Psoas muscle (tissue), 8 donors: Measurements from ENCODE around the gene H2AZ2. TPM values are rescaled to one million over a fixed set of nuclear protein-coding genes. Genes with fewer than 3 reads are reported as not detected.

Experiments
- ATAC-seq, 4 donors: fragments of 200-7000 bp; cut with Tn5 transposase; one replicate each; pipeline ENCODE4 v1.9.1; 2020; ENCODE audit warnings: moderate library complexity in 3 of 4, mild to moderate bottlenecking in 2 of 4
- DNase-seq, 2 donors: peaks; one replicate each; pipeline ENCODE4 v3.0.0-alpha.2; 2020
- H3K27ac ChIP-seq: fragments of 200-600 bp; one replicate; pipeline ENCODE4 v1.8.0; 2022
- H3K27me3 ChIP-seq, 3 donors: fragments of 200-600 bp in 1 of 3; one replicate each; pipeline versions ENCODE4 v1.6.1 to v1.8.0; 2013 to 2022; ENCODE audit warnings: low read length in 2 of 3, mild to moderate bottlenecking in 2 of 3, moderate library complexity in 1 of 3; ENCODE audit not compliant: insufficient read depth in 3 of 3
- H3K36me3 ChIP-seq, 2 donors: fragments of 200-600 bp in 1 of 2; one replicate each; pipeline versions ENCODE4 v1.6.1 to v1.8.0; 2013 to 2022; ENCODE audit warnings: low read depth in 1 of 2, mild to moderate bottlenecking in 1 of 2, moderate library complexity in 1 of 2; ENCODE audit not compliant: insufficient read depth in 1 of 2
- H3K4me1 ChIP-seq: fragments of 200-600 bp; one replicate; pipeline ENCODE4 v1.8.0; 2022
- H3K4me3 ChIP-seq: fragments of 200-600 bp; one replicate; pipeline ENCODE4 v1.8.0; 2022; ENCODE audit warnings: mild to moderate bottlenecking
- H3K9me3 ChIP-seq: fragments of 200-600 bp; one replicate; pipeline ENCODE4 v1.8.0; 2022
- CTCF ChIP-seq: fragments of 200-600 bp; IDR thresholded peaks from one replicate; pipeline ENCODE4 v1.8.0; 2022; ENCODE audit warnings: antibody characterized with exemption
- WGBS, 3 donors: extraction: QIAGEN DNeasy Blood & Tissue Kit; methylation state at CpG; one replicate each; pipeline versions ENCODE4 v1.1.6 to v1.1.7; 2013; 5-methylcytosine and 5-hydroxymethylcytosine counted together
- intact Hi-C, 2 donors: fragments of 100-400 bp; cut with DNase I; formaldehyde crosslinking; loops; one replicate each; pipeline versions ENCODE4 v1.11.0 to v1.14.2; 2022
- polyA plus RNA-seq, 3 donors: library from polyadenylated mRNA; stranded (reverse); fragments of 200-250 nt; gene quantifications; one replicate each; pipeline ENCODE4 v1.2.3, GENCODE V29; 2013
- total RNA-seq, 4 donors: library from RNA; stranded (reverse); fragmentation: NEBNext Ultra II Directional in 2 of 4; extraction: Animal tissue kit (Norgen Biotek cat#: 25700) in 2 of 4; gene quantifications; one replicate each; pipeline versions ENCODE4 v1.2.1 to v1.2.4, GENCODE V29; 2021 to 2023
- donor health status: healthy with polysubstance abuse.
- donor health status: DM: no; HTN: no; CAD: no; lungs with moderate emphysema.
- donor health status: Bipolar disorder and iron deficiency.
- donor health status: healthy.
- donor health status: DM: yes; HTN: yes; CAD: no.
- donor health status: DM: no; HTN: no; CAD: no.
- donor health status: DM: no; HTN: no; CAD: no.
- donor health status: DM: yes; HTN: yes; CAD: no.

H2AZ2 gene
- total and polyA plus RNA-seq, 7 donors: 37.1 to 155 (median 124) TPM

GRCh38 chr7:44799939-44800338 is 47.9 kb downstream of the H2AZ2 start:
- peaks cover 11% of the 10 kb centered on the region for H3K4me1 ChIP-seq
- no peaks in the 10 kb centered on the region for H3K27me3 ChIP-seq
- no peak overlapping the region for H3K27ac ChIP-seq
- DNase-seq (no peak), ATAC-seq (no peak)
- H3K4me3 ChIP-seq: no peak overlapping the region
- peaks cover 12 to 63% of the 10 kb centered on the region in 2 donors for H3K36me3 ChIP-seq
- TF ChIP-seq CTCF: no peak
- no peaks in the 10 kb centered on the region for H3K9me3 ChIP-seq
- 71 to 80% (median 72%) methylated on average over 4 of the region's 4 CpGs for WGBS, 3 donors
- intact Hi-C loops: loop anchor here in 1 of 2 donors (5.0 kb wide), 2 partner anchors 193 to 213 kb away; partner anchors contain the start of gene OGDH

DNA sequence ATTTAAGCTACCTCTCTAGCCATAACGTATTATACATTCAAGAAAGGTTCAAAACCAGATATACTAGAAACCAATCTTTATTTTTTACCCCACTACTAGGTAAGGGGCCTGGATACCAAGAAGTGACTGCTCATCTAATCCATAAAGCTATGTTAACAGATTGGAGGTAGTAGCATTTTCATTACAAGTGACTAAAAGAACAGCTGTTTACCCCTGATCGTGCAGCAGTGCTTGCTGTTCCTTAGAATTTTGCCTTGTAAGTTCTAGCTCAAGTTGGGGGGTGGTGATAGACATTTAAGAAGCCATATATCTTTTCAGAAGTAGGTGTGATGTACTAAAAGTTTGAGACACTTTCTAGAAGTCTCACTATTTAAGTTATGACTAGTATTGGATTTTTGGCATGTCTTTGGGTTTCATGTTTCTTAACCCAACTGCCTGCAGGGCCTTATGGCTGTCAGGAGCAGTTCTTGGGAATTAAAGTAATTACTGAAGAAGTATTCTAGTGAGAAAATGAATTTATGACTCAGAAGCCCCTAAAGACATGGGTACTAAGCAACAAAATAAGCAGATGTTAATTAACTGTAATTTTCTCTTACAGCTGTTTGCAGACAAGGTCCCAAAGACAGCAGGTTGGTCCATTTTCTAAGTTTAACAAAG is 49.1 kb downstream of the H2AZ2 start:
- peak overlapping the region; percentile 89 for H3K27ac ChIP-seq
- no peaks in the 10 kb centered on the region for H3K9me3 ChIP-seq
- DNase-seq (no peak), ATAC-seq (no peak)
- intact Hi-C loops: loop anchor here in 1 of 2 donors (5.0 kb wide), 2 partner anchors 191 to 211 kb away; partner anchors contain the start of gene OGDH
- H3K4me3 ChIP-seq: peak overlapping the region; percentile 70
- whole genome bisulfite sequencing, 3 donors: 13 to 25% (median 16%) methylated on average over 2 of the region's 2 CpGs
- peaks cover 12 to 53% of the 10 kb centered on the region in 2 donors for H3K36me3 ChIP-seq
- H3K4me1 ChIP-seq: peaks cover 11% of the 10 kb centered on the region
- H3K27me3 ChIP-seq: no peaks in the 10 kb centered on the region
- no peak for TF ChIP-seq CTCF

- H3K4me1 ChIP-seq: peaks cover 11% of the 10 kb centered on the region
- DNase-seq (peak; percentile 89 to 92), ATAC-seq (peak; percentile 79 to 82 (median 82))
- no peaks in the 10 kb centered on the region for H3K9me3 ChIP-seq
- H3K4me3 ChIP-seq: peak overlapping the region; percentile 70
- H3K36me3 ChIP-seq: peaks cover 7 to 41% of the 10 kb centered on the region in 2 donors
- H3K27ac ChIP-seq: peak overlapping the region; percentile 89
- TF ChIP-seq CTCF: peak; percentile 20
- 5 to 8% (median 7%) methylated on average over 26 of the region's 26 CpGs for WGBS, 3 donors
- H3K27me3 ChIP-seq: no peaks in the 10 kb centered on the region
- intact Hi-C loops: loop anchor here in 1 of 2 donors (2.0 to 5.0 kb wide), 3 partner anchors 49 to 210 kb away; partner anchors contain the start of gene OGDH
These were observed 50.3 kb downstream of the H2AZ2 start for GRCh38 chr7:44797329-44798258.

- H3K4me3 ChIP-seq: peak within 1 kb of the TSS; percentile 70
- peak; percentile 90 to 92 (median 92) for ATAC-seq
- DNase-seq: peak; percentile 99
- H3K36me3 ChIP-seq: peaks cover 3 to 32% of the 10 kb centered on the region in 2 donors
- intact Hi-C loops: loop anchor here in 1 of 2 donors (2.0 to 5.0 kb wide), 3 partner anchors 50 to 209 kb away; partner anchors contain the start of gene OGDH
- H3K9me3 ChIP-seq: no peaks in the 10 kb centered on the region
- peaks cover 11% of the 10 kb centered on the region for H3K4me1 ChIP-seq
- no peak for TF ChIP-seq CTCF
- H3K27me3 ChIP-seq: no peaks in the 10 kb centered on the region
- 0 to 1% (median 0%) methylated on average over 68 to 99 of the region's 99 CpGs for WGBS, 3 donors
- peak within 1 kb of the TSS; percentile 89 for H3K27ac ChIP-seq
These were observed 51.2 kb downstream of the H2AZ2 start, which contains the start of gene PPIA for GRCh38 chr7:44796504-44797328. PPIA (plus strand) TSS chr7:44796681; CDS start chr7:44796725, 44 bp downstream.
